HG03439 (cell line): ENCODE results near the gene CASQ1.

Experiments used
- ATAC-seq: cut with Tn5 transposase; IDR thresholded peaks from one replicate; pipeline ENCODE4 v1.9.1; 2021; ENCODE audit warnings: mild to moderate bottlenecking, moderate library complexity; ENCODE audit not compliant: unreplicated experiment

The CASQ1 gene

DNA sequence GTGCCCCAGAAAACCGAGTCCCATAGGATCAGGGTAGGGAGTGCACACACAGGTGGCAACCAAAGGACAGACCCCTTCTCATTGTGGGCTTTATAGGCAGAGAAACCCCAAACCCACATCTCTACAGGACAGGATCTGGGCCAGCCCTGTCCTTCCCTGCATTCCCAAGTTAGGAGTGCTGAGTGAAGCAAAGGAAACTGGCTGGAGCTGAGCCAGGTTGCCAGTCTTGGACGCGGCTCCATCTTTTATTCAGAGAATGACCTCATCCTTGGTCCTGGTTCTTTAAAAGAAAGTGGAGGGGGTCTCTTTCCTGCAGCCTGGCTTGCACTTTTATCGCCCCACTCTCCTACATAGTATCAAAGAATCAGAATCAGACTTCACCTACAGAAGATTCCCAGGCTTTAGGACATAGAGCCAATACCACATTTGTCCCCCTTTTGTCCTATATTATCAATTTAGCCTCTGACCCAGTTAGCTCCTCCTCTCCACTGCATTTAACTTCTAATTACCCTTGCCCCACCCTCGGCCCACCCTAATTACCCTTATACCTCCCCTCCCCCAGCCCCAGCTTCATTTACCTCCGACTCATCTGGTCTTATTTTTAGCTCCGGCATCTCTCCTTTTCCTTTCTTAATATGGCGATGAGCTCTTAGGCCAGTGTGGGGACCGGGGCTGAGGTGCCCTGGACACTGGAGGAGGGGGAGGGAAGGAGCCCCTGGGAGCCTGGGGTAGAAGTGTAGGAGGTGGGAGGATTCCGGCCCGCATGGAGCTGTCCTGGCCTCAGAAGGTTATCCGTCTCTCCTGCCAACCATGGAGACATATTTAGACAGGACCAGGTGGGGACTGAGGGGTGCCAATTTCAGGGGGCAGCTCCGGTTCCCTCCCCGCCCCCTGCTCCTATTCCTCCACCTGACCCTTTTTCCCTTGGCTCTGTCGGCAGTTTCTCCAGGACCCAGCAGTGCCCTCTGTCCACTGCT is at the start of gene CASQ1:
Gene CASQ1, plus strand, starts transcription at position 927 of the 977 bp plus-strand sequence. CDS start 177 bp downstream, outside the sequence.
- ATAC-seq: no peak

DNA sequence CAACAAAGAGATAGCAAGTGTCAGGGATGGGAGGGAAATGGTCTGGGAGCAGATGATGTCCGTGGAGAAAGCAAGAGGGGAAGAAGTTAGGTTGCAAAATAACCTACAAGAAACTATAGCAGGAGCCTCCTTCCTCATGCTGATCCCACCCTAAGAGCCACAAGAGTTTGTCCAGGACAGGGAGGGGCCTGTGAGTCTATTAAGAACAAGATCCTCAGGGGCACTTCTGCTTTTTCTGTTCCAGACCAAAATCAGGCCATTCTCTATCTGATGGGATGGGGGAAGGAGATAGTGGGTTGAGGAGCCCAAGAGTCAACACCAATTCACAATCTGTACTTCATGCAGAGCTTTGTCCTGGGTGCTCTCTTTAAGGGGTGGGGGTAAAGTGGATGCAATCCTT is 46.7 kb upstream of the CASQ1 start:
- ATAC-seq: no peak

DNA sequence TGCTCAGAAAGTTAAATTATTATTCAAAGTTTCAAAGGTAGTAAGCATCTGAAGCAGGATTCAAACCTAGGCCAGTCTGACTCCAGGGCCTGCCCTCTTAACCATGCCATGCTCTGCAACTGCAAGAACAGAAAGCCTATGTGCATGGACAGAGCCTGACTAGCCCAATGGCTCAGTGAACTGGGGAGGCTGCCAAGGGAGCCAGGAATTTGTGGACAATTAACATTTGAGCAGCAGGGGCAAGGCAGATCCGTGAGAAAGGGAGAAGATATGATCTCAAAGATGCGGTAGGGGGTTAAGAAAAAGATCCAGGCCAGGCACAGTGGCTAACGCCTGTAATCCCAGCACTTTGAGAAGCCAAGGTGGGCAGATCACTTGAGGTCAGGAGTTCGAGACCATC is 45.5 kb upstream of the CASQ1 start:
- ATAC-seq: no peak

DNA sequence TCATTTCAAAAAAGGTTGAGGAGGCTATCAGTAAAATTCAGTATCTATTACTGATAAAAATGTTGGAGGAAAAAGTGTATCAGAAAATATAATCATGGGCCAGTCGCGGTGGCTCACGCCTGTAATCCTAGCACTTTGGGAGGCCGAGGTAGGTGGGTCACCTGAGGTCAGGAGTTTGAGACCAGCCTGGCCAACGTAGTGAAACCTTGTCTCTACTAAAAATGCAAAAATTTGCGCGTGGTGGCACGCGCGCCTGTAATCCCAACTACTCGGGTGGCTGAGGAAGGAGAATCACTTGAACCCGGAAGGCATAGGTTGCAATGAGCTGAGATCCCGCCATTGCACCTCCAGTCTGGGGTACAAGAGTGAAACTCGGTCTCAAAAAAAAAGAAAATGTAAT is 44.3 kb upstream of the CASQ1 start:
- ATAC-seq: no peak

DNA sequence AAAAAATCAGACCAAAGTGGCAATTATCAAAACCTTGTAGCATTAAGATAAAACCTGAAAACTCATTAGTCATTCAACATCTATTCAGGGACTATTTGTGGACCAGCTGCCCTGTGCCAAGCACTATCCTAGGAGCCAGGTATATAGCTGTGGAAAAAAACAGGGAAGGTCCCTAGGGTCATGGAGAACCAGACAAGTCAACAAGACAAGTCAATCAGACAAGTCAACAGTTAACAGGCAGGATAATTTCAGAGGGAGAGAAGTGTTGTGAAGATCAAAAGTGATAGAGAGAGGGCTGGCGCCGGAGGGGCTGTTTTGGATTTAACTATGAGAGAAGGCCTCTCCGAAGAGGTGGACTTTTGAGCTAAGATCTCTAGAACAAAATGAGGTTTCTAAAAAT is 42.3 kb upstream of the CASQ1 start:
- no peak for ATAC-seq

DNA sequence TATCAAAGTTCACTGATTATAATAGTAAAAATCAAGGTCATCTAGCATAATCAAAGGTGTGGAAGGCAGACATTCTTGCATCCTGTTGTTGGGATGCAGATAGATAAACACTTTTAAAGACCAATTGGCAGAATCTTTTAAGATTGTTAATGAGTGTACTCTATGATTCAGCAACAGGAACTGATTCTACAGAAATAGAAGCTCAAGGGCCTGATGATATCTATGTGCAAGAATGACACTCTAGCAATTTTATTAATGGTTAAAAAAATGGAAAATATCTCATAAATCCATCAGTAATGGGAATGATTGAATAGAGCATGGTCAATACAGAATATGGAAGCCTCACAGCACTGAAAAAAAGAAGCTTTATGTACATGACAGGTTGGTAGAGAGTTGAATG is 41.1 kb upstream of the CASQ1 start:
- no peak for ATAC-seq

DNA sequence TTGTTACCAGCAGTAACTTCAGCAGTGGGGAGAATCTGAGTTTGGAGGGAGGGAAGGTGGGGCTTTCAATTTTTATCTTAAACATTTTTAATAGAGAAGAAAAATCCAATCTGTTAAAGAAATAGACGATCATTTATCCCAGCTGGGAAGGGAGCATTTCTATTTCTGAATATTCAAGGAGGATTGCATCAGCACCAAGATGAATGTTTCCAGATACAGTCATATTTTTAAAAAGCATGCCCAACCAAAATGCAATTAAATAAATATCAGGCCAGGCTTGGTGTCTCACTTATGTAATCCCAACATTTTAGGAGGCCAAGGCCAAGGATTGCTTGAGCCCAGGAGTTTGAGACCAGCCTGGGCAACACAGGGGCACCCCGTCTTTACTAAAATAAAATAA is 40.7 kb upstream of the CASQ1 start:
- ATAC-seq: no peak

DNA sequence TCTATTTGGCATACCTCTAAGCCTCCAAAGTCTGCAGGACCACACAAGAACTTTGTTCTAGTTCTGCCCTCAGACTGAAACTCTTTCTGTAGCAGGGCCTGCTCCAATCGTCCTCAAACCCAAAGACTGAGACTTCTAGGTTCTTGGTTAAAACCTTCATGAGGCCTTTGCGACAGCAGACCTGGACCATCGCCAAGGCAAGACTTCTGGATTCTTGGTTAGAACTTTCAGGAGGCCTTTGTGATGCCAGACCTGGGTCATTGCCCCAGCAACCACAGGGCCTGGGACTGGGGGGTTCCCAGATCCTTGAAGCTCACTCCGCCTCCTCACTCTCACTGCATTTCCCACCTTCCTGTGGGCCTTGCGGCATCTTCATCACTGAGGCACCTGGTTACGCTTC is 39.1 kb upstream of the CASQ1 start, which contains the start of gene ATP1A4:
Gene ATP1A4, plus strand, starts transcription at position 301 of the 400 bp plus-strand sequence. CDS start 438 bp downstream, outside the sequence.
- no peak for ATAC-seq

DNA sequence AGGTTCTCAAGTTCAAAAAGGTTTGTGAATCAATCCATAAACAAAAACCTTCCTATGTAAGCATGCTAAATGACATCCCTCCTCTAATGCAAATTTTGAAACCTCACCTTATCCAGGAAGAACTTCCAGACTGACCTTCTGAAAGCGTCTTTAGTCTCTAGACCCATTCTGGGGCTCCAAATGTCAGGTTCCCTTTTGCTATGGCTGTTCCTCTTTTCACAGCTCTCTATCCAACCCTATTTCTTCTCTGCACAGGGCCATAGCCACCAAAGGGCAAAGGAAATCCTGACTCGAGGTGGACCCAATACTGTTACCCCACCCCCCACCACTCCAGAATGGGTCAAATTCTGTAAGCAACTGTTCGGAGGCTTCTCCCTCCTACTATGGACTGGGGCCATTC is 35.6 kb upstream of the CASQ1 start:
- no peak for ATAC-seq

DNA sequence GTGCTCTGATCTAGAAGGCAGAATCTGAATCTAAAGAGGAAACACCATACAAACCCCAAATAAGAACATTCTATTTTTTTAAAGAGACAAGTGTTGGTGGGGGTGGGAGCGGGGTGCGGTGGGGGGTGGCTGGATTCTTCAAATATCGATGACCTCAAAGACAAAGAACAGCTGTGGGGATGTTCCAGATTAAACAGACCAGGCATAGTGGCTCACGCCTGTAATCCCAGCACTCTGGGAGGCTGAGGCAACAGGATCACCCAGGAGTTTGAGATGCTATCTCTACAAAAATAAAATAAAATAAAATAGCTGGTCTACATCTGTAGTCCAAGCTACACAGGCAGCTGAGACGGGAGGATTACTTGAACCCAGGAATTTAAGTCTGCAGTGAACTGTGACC is 34.0 kb upstream of the CASQ1 start:
- ATAC-seq: no peak

DNA sequence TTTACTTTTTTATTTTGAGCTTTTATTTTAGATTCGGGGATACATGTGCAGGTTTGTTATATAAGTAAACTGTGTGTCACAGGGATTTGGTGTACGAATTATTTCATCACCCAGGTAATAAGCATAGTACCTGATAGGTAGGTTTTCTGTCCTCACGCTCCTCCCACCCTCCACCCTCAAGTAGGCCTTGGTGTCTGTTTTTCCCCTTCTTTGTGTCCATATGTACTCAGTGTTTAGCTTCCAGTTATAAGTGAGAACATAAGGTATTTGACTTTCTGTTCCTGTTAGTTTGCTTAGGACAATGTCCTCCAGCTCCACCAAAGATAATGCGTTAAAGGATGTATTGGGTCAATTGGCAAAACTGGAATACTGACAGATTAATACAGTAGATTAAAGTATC is 33.2 kb upstream of the CASQ1 start:
- ATAC-seq: no peak

DNA sequence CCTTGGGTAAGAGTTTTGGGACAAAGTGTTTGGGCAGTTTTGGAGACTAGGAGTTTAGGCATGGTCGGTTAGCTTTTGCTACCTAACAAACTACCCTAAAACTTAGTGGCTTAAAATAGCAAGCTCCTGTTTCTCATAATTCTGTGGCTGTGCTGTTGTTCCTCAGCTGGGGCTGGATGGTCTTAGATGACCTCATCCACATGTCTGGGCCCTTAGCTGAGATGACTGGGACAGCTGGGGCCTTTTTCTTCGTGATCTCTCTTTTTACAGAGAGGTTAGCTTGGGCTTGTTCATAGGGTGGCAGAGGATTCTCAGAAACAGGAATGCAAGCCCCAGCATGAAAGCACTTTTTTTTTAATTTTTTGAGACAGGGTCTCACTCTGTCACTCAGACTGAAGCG is 32.3 kb upstream of the CASQ1 start:
- ATAC-seq: no peak

DNA sequence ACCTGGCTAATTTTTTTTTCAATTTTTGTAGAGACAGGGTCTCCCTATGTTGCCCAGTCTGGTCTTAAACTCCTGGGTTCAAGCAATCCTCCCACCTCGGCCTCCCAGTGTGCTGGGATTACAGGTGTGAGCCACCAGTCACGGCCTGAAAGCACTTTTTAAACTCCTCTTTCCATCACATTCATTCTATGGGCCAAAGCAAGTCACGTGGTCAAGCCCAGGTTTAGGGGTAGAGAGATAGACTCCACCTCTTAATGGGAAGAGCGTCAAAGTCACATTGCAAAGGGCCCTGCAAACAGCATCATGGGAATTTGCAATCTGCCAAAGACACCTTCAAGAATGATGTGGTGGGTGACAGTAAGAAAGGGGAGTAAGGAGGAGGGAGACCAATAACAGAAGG is 31.8 kb upstream of the CASQ1 start:
- no peak for ATAC-seq

DNA sequence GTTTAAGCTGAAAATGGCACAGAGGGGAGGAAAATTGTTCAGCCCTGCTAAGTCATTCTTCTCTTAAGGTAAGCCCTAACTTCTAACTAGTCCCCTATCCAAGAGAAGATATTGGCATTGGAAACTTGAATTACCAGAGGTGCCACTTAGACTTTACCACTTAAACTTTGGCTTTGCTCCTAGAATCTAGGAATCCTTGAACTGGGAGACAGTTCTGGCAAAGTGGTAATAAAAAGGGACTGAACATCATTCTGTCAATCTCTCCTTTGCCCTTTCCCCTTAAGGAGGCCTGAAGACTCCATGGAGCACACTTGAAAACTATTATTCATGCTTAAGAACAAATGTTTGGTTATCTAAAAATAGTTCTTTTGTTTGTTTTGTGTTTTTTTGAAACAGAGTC is 30.5 kb upstream of the CASQ1 start:
- no peak for ATAC-seq

DNA sequence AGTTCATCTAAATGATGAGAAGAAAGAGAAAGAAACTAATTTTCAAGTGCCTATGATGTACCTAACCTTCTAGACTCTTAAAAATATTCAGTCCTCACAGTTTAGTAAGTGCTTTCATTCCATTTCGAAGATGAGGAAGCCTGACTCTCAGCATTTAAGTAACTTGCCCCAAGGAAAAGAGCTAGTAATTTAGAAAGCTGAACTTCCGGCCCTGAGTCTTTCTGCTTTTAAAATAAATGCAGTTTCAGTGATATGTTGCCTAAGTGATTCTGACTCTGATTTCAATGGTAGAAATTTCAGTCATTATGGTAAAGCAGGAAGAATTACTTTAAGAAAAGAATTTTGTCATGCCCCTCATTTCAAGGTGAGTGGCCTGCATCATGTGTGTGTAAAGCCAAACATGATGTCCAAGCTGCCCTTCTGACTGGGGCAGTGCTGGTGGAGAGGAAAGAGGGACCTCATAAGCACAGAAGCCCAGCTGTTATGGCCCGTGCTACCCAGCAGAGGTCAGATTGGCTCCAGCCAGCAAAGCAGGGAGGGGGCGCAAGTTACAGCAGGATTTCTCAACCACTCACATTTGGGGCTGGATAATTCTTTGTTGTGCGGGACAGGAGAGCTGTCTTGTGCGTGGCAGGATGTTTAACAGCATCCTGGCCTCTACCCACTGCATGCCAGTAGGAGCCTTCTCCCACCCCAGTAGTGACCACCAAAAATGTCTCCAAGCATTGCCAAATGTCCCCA is 28.2 kb upstream of the CASQ1 start:
- no peak for ATAC-seq

DNA sequence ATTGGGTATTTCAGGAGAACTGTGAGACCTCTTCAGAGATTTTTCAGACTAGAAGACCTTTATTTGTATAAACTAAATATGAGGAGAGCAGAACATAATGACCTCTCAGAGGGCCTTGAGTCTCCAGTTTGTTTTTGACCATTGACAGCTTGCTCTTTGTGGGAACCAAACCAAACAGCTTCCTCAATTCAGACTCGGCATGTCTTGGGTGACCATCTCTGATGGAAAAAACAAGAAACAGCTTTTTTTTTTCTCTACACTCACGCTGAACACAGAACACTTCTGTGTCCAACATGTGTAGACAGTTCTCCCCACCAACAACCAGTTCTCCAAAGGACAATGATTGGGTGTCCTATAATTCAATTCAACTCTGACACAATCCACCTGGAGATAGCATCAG is 27.4 kb upstream of the CASQ1 start:
- ATAC-seq: no peak

DNA sequence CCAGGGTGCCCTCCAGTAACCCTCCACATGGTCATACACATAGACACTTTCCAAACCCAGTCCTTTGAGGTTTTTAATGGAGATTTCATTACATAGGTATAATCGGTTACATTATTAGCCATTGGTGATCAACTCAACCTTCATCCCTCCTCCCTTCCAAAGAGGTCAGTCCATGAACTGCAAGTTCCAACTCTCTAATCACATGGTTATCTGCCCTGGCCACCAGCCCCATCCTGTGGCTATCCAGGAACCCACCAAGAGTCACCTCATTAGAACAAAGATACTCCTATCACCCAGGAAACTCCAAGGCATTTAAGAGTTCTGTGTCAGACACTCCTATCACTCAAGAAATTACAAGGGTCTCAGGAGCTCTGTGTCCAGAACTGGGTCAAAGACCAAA is 26.8 kb upstream of the CASQ1 start:
- ATAC-seq: no peak

DNA sequence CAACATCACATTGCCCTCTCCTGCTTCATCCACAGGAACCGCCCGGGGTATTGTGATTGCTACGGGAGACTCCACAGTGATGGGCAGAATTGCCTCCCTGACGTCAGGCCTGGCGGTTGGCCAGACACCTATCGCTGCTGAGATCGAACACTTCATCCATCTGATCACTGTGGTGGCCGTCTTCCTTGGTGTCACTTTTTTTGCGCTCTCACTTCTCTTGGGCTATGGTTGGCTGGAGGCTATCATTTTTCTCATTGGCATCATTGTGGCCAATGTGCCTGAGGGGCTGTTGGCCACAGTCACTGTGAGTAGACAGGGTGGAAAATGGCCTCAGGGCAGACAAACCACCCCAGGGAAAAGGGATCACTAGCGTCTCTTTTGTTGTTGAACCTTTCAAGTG is 26.3 kb upstream of the CASQ1 start:
- ATAC-seq: no peak

DNA sequence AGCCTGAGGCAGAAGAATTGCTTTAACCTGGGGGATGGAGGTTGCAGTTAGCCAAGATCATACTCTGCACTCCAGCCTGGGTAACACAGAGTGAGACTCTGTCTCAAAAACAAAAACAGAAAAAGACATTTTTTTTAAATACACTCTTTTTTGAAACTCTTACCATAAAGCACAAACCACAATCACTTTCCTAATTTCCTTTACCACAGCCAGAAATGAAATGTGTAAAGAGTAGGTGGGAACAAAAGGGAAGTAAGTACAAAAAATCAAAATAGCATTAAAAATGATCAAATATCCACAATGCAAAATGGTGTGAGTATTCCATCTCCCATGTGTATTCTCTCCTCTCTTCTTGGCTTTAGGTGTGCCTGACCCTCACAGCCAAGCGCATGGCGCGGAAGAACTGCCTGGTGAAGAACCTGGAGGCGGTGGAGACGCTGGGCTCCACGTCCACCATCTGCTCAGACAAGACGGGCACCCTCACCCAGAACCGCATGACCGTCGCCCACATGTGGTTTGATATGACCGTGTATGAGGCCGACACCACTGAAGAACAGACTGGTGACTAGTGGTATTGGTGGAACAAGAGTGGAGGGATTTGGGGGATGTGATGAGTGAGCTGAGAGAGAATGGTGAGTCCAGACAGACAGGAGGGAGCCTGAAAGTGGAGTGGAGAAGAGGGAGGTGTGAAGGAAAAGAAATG is 24.1 kb upstream of the CASQ1 start:
- ATAC-seq: no peak

DNA sequence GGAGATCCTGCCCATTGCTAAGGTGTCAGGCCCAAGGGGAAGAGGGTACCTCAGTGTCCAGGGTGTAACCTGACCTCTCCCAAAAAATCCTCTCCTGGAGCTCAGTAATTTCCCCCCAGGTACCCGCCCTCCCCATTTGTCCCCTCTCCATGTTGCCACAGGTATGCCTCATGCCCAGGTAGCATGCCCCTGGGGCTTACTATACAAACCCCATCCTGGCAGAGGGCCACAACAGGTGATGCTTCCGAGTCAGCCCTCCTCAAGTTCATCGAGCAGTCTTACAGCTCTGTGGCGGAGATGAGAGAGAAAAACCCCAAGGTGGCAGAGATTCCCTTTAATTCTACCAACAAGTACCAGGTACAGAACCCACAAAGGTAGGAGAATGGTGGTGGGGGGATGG is 23.3 kb upstream of the CASQ1 start:
- ATAC-seq: no peak

DNA sequence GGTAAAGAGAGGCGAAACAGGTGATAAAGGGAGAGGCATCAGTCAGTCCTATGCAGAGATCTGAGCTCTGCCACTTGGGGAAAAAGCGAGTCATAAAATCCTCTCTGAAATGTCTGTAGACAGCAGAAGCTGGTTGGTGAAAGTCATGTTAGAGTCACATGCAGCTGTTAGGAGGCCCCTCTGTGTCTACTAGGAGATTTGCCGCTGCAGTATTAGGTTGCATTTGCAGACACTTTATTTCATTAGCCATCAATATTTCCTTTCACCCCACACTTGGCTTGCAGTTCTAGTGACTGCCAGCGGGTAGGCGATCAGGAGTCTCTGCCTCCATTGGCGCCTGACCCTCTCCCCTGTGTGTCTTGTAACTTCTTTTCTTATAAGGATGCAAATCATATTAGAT is 22.8 kb upstream of the CASQ1 start:
- no peak for ATAC-seq
